PC-3 (cell line): Measurements from ENCODE around the gene LUC7L3.

Source experiments
- CTCF ChIP-seq: fragments of 300-600 bp; sonication (generic); conservative IDR thresholded peaks from 2 replicates; pipeline ENCODE4 v1.5.1; 2017; ENCODE audit warnings: antibody characterized with exemption, low read depth, mild to moderate bottlenecking, low read length
- EZH2 ChIP-seq: fragments of 300-600 bp; sonication (generic); IDR thresholded peaks from one replicate; pipeline ENCODE4 v1.6.1; 2017; ENCODE audit warnings: antibody characterized with exemption, mild to moderate bottlenecking, low read length; ENCODE audit not compliant: unreplicated experiment
- EZH2phosphoT487 ChIP-seq: fragments of 300-600 bp; sonication (generic); IDR thresholded peaks from 2 replicates; pipeline ENCODE4 v1.6.1; 2018; ENCODE audit warnings: mild to moderate bottlenecking, antibody characterized with exemption, low read length, borderline replicate concordance

- TF ChIP-seq EZH2 (no peak), CTCF (no peak), EZH2phosphoT487 (no peak)
Measured at GRCh38 chr17:50684612-50685333, 34.6 kb upstream of the LUC7L3 start.
